Measurements from ENCODE around the gene CD48. TPM values are rescaled to one million over a fixed set of nuclear protein-coding genes. Genes with fewer than 3 reads are reported as not detected.

CD48 gene
- total RNA-seq, 1 donor from 2014 or later: not detected

- Mint-ChIP-seq H3K4me3 (ENCODE audit: unreplicated experiment) (no peak overlapping the region), H3K4me1 (ENCODE audit: low read depth) (peaks cover 9% of the 10 kb centered on the region), H3K36me3 (ENCODE audit: low read depth) (no peaks in the 10 kb centered on the region), H3K9me3 (ENCODE audit: low read depth) (no peaks in the 10 kb centered on the region), H3K27me3 (ENCODE audit: low read depth) (peaks cover 11% of the 10 kb centered on the region), H3K27ac (ENCODE audit: unreplicated experiment) (no peak overlapping the region)
- no peak for DNase-seq (ENCODE audit: low spot score)
- no peak for TF ChIP-seq CTCF (IDR thresholded peaks at IDR 0.05)
Measured at GRCh38 chr1:160643138-160643537, 68.5 kb downstream of the CD48 start.

GRCh38 chr1:160642281-160642644, 69.4 kb downstream of the CD48 start:
- H3K27me3 Mint-ChIP-seq (ENCODE audit: low read depth): peaks cover 8% of the 10 kb centered on the region
- H3K27ac Mint-ChIP-seq (ENCODE audit: unreplicated experiment): no peak overlapping the region
- H3K9me3 Mint-ChIP-seq (ENCODE audit: low read depth): no peaks in the 10 kb centered on the region
- H3K36me3 Mint-ChIP-seq (ENCODE audit: low read depth): no peaks in the 10 kb centered on the region
- no peak for DNase-seq (ENCODE audit: low spot score)
- no peak for TF ChIP-seq CTCF (IDR thresholded peaks at IDR 0.05)
- no peak overlapping the region for H3K4me3 Mint-ChIP-seq (ENCODE audit: unreplicated experiment)
- H3K4me1 Mint-ChIP-seq (ENCODE audit: low read depth): peaks cover 15% of the 10 kb centered on the region

- Mint-ChIP-seq H3K27ac (ENCODE audit: unreplicated experiment) (no peak overlapping the region), H3K36me3 (ENCODE audit: low read depth) (no peaks in the 10 kb centered on the region), H3K4me3 (ENCODE audit: unreplicated experiment) (no peak overlapping the region), H3K9me3 (ENCODE audit: low read depth) (no peaks in the 10 kb centered on the region), H3K27me3 (ENCODE audit: low read depth) (peaks cover 8% of the 10 kb centered on the region), H3K4me1 (ENCODE audit: low read depth) (peaks cover 15% of the 10 kb centered on the region)
- DNase-seq (ENCODE audit: low spot score): no peak
- TF ChIP-seq CTCF (IDR thresholded peaks at IDR 0.05): no peak
Measured at GRCh38 chr1:160641323-160642280, 70.0 kb downstream of the CD48 start.

GRCh38 chr1:160640359-160641123, 71.1 kb downstream of the CD48 start:
- Mint-ChIP-seq H3K27ac (ENCODE audit: unreplicated experiment) (no peak overlapping the region), H3K4me1 (ENCODE audit: low read depth) (peaks cover 15% of the 10 kb centered on the region), H3K9me3 (ENCODE audit: low read depth) (no peaks in the 10 kb centered on the region), H3K27me3 (ENCODE audit: low read depth) (peaks cover 2% of the 10 kb centered on the region), H3K4me3 (ENCODE audit: unreplicated experiment) (no peak overlapping the region), H3K36me3 (ENCODE audit: low read depth) (no peaks in the 10 kb centered on the region)
- DNase-seq (ENCODE audit: low spot score): no peak
- no peak for TF ChIP-seq CTCF (IDR thresholded peaks at IDR 0.05)

- no peak for TF ChIP-seq CTCF (IDR thresholded peaks at IDR 0.05)
- Mint-ChIP-seq H3K27ac (ENCODE audit: unreplicated experiment) (peak overlapping the region; percentile 80), H3K36me3 (ENCODE audit: low read depth) (no peaks in the 10 kb centered on the region), H3K4me3 (ENCODE audit: unreplicated experiment) (no peak overlapping the region), H3K9me3 (ENCODE audit: low read depth) (no peaks in the 10 kb centered on the region), H3K4me1 (ENCODE audit: low read depth) (peaks cover 15% of the 10 kb centered on the region), H3K27me3 (ENCODE audit: low read depth) (peaks cover under 1% of the 10 kb centered on the region)
- no peak for DNase-seq (ENCODE audit: low spot score)
Measured at GRCh38 chr1:160639652-160640051, 72.0 kb downstream of the CD48 start.

All from chondrocyte (in vitro differentiated cells).